Prostate gland (tissue), 2 donors: Measurements from ENCODE around the gene NIM1K.
"Not testable (repeated sequence)": the region's sequence is repeated elsewhere in the genome, so short reads cannot be mapped to it uniquely, and the experiment has no call there.

Experiments
- POLR2A ChIP-seq: fragments of 450-650 bp; IDR thresholded peaks from one replicate; pipeline ENCODE4 v1.6.1; 2016; ENCODE audit warnings: antibody characterized with exemption, mild to moderate bottlenecking
- POLR2AphosphoS5 ChIP-seq: sonication (generic); formaldehyde crosslinking; IDR thresholded peaks from one replicate; pipeline ENCODE4 v1.6.1; 2017; ENCODE audit warnings: antibody characterized with exemption
- TF ChIP-seq, protein P1 (sequence below), 4 experiments: fragments of 200-600 bp in 2 of 4; fragments of 450-650 bp in 2 of 4; sonication (generic) in 2 of 4; IDR thresholded peaks; 1 replicate in 3 of 4; 2 replicates in 1 of 4; pipeline ENCODE4 v1.5.1; 2016 to 2019; ENCODE audit warnings: antibody characterized with exemption in 4 of 4, mild to moderate bottlenecking in 2 of 4, moderate library complexity in 2 of 4

DNA sequence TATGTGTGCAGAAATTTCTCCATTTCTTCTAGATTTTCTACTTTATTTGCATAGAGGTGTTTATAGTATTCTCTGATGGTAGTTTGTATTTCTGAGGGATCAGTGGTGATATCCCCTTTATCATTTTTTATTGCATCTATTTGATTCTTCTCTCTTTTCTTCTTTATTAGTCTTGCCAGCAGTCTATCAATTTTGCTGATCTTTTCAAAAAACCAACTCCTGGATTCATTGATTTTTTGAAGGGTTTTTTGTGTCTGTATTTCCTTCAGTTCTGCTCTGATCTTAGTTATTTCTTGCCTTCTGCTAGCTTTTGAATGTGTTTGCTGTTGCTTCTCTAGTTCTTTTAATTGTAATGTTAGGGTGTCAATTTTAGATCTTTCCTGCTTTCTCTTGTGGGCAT lies 133.6 kb downstream of the NIM1K start:
- not testable (repeated sequence) for TF ChIP-seq POLR2A, POLR2AphosphoS5
- TF ChIP-seq, protein P1, sequence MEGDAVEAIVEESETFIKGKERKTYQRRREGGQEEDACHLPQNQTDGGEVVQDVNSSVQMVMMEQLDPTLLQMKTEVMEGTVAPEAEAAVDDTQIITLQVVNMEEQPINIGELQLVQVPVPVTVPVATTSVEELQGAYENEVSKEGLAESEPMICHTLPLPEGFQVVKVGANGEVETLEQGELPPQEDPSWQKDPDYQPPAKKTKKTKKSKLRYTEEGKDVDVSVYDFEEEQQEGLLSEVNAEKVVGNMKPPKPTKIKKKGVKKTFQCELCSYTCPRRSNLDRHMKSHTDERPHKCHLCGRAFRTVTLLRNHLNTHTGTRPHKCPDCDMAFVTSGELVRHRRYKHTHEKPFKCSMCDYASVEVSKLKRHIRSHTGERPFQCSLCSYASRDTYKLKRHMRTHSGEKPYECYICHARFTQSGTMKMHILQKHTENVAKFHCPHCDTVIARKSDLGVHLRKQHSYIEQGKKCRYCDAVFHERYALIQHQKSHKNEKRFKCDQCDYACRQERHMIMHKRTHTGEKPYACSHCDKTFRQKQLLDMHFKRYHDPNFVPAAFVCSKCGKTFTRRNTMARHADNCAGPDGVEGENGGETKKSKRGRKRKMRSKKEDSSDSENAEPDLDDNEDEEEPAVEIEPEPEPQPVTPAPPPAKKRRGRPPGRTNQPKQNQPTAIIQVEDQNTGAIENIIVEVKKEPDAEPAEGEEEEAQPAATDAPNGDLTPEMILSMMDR (IDR thresholded peaks at IDR 0.05): not testable (repeated sequence)
